HEK293 (cell line): ENCODE data around the gene RNF144A.

Source experiments
- CTCF ChIA-PET: fragments of 350-600 bp; formaldehyde crosslinking; extraction: SDS; loops from one replicate; lab custom pipeline; 2021; ENCODE audit warnings: antibody characterized with exemption; lab: Yijun Ruan, JAX
- POLR2A ChIA-PET: fragments of 300-600 bp; formaldehyde crosslinking; extraction: SDS; loops from one replicate; lab custom pipeline; 2020; ENCODE audit warnings: antibody characterized with exemption, inconsistent platforms; lab: Yijun Ruan, JAX
- H3K27ac ChIP-seq: fragments of 200-500 bp; sonication (Bioruptor generic); 2 replicates; pipeline ENCODE4 v1.5.1; 2014; ENCODE audit warnings: low read depth, low read length, control low read depth, inconsistent platforms; ENCODE audit errors: extremely low read depth
- H3K36me3 ChIP-seq, 2 experiments: fragments of 200-500 bp in 1 of 2; sonication (Bioruptor generic) in 1 of 2; 1 replicate in 1 of 2; 2 replicates in 1 of 2; pipeline ENCODE4 v1.5.1; 2014 to 2017; ENCODE audit warnings: inconsistent platforms in 2 of 2, low read length in 2 of 2; ENCODE audit not compliant: control insufficient read depth in 2 of 2, insufficient read depth in 1 of 2
- H3K4me1 ChIP-seq: fragments of 200-500 bp; sonication (Bioruptor generic); 2 replicates; pipeline ENCODE4 v1.5.1; 2014; ENCODE audit warnings: mild to moderate bottlenecking, low read length, inconsistent platforms; ENCODE audit not compliant: control insufficient read depth, insufficient read depth
- H3K4me3 ChIP-seq: 2 replicates; pipeline ENCODE4 v1.5.1; 2011; ENCODE audit warnings: low read depth, mild to moderate bottlenecking, control low read depth, low read length, moderate library complexity
- H3K9me3 ChIP-seq: fragments of 200-500 bp; sonication (Bioruptor generic); 2 replicates; pipeline ENCODE4 v1.5.1; 2014; ENCODE audit warnings: low read depth, low read length, inconsistent platforms; ENCODE audit not compliant: control insufficient read depth, insufficient read depth
- EGR2 ChIP-seq: fragments of 450-650 bp; formaldehyde crosslinking; IDR thresholded peaks from 2 replicates; pipeline ENCODE4 v1.5.1; 2016; ENCODE audit warnings: low read depth, missing biosample characterization, missing genetic modification characterization
- FEZF1 ChIP-seq: fragments of 450-650 bp; formaldehyde crosslinking; IDR thresholded peaks from 2 replicates; pipeline ENCODE4 v1.5.1; 2016; ENCODE audit warnings: missing biosample characterization, missing genetic modification characterization
- GLIS1 ChIP-seq: fragments of 450-650 bp; formaldehyde crosslinking; IDR thresholded peaks from 2 replicates; pipeline ENCODE4 v1.5.1; 2016; ENCODE audit warnings: missing biosample characterization, missing genetic modification characterization
- KLF7 ChIP-seq: fragments of 450-650 bp; formaldehyde crosslinking; IDR thresholded peaks from 2 replicates; pipeline ENCODE4 v1.5.1; 2016; ENCODE audit warnings: missing biosample characterization, missing genetic modification characterization, borderline replicate concordance
- OVOL3 ChIP-seq: fragments of 450-650 bp; formaldehyde crosslinking; IDR thresholded peaks from 2 replicates; pipeline ENCODE4 v1.5.1; 2016; ENCODE audit warnings: missing biosample characterization, missing genetic modification characterization
- SP2 ChIP-seq: fragments of 450-650 bp; formaldehyde crosslinking; IDR thresholded peaks from 2 replicates; pipeline ENCODE4 v1.5.1; 2016; ENCODE audit warnings: missing biosample characterization, missing genetic modification characterization
- ZBTB1 ChIP-seq: fragments of 450-650 bp; formaldehyde crosslinking; IDR thresholded peaks from 2 replicates; pipeline ENCODE4 v1.5.1; 2016; ENCODE audit warnings: missing biosample characterization, missing genetic modification characterization
- ZBTB17 ChIP-seq: fragments of 450-650 bp; formaldehyde crosslinking; IDR thresholded peaks from 2 replicates; pipeline ENCODE4 v1.5.1; 2016; ENCODE audit warnings: missing biosample characterization, missing genetic modification characterization
- ZBTB44 ChIP-seq: fragments of 450-650 bp; IDR thresholded peaks from 2 replicates; pipeline ENCODE4 v1.5.1; 2018; ENCODE audit warnings: missing biosample characterization, mild to moderate bottlenecking, missing genetic modification characterization
- ZNF112 ChIP-seq: fragments of 450-650 bp; formaldehyde crosslinking; IDR thresholded peaks from 2 replicates; pipeline ENCODE4 v1.5.0; 2017; ENCODE audit warnings: missing biosample characterization, missing genetic modification characterization
- ZNF132 ChIP-seq: fragments of 450-650 bp; formaldehyde crosslinking; IDR thresholded peaks from 2 replicates; pipeline ENCODE4 v1.5.1; 2017; ENCODE audit warnings: missing biosample characterization, missing genetic modification characterization, borderline replicate concordance
- ZNF341 ChIP-seq: fragments of 450-650 bp; formaldehyde crosslinking; IDR thresholded peaks from 2 replicates; pipeline ENCODE4; 2016; ENCODE audit warnings: low read depth, missing biosample characterization, missing genetic modification characterization
- ZNF37A ChIP-seq: fragments of 450-650 bp; IDR thresholded peaks from 2 replicates; pipeline ENCODE4 v1.5.1; 2018; ENCODE audit warnings: missing biosample characterization, missing genetic modification characterization
- ZNF398 ChIP-seq: fragments of 450-650 bp; formaldehyde crosslinking; IDR thresholded peaks from 2 replicates; pipeline ENCODE4 v1.5.1; 2017; ENCODE audit warnings: missing biosample characterization, missing genetic modification characterization
- ZNF416 ChIP-seq: fragments of 450-650 bp; formaldehyde crosslinking; IDR thresholded peaks from 2 replicates; pipeline ENCODE4 v1.5.1; 2016; ENCODE audit warnings: missing biosample characterization, missing genetic modification characterization
- ZNF521 ChIP-seq: fragments of 450-650 bp; formaldehyde crosslinking; IDR thresholded peaks from 2 replicates; pipeline ENCODE4 v1.5.1; 2017; ENCODE audit warnings: missing biosample characterization, mild to moderate bottlenecking, missing genetic modification characterization
- ZNF530 ChIP-seq: fragments of 450-650 bp; formaldehyde crosslinking; IDR thresholded peaks from 2 replicates; pipeline ENCODE4 v1.5.1; 2016; ENCODE audit warnings: low read depth, missing biosample characterization, missing genetic modification characterization
- ZNF600 ChIP-seq: fragments of 450-650 bp; formaldehyde crosslinking; IDR thresholded peaks from 2 replicates; pipeline ENCODE4 v1.5.1; 2016; ENCODE audit warnings: missing biosample characterization, missing genetic modification characterization
- TF ChIP-seq, protein P1 (sequence below): fragments of 450-650 bp; formaldehyde crosslinking; IDR thresholded peaks from 2 replicates; pipeline ENCODE4 v1.5.1; 2016; ENCODE audit warnings: missing biosample characterization, missing genetic modification characterization, borderline replicate concordance
- TF ChIP-seq, protein P2 (sequence below): fragments of 450-650 bp; formaldehyde crosslinking; IDR thresholded peaks from 2 replicates; pipeline ENCODE4 v1.5.1; 2016; ENCODE audit warnings: missing biosample characterization, missing genetic modification characterization

RNF144A gene

DNA sequence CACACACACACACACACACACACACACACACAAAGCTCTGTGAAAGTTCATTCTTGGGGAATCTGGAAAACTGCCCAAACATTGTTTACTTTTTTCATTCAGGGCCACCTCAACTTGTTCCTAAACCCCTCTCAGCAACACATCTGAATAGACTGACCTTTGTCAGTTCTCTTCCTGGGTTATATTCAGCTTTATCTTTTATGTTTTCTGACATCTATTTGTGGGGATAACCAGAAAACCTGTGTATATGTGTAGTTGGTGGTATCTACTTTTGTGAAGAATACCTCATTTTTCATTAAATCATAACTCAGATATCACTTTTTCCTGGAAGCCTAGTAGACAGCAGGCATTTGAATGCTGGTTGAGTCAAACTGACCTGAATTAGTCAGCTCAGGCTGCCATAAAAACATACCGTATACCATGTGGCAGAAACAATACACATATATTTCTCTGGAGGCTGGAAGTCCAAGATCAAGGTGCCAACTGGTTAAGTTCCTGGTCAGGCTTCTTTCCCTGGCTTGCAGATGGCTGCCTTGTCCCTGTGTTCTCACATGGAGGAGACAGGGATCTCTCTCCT lies 11.0 kb upstream of the RNF144A start (continued):
- TF ChIP-seq, protein P1, sequence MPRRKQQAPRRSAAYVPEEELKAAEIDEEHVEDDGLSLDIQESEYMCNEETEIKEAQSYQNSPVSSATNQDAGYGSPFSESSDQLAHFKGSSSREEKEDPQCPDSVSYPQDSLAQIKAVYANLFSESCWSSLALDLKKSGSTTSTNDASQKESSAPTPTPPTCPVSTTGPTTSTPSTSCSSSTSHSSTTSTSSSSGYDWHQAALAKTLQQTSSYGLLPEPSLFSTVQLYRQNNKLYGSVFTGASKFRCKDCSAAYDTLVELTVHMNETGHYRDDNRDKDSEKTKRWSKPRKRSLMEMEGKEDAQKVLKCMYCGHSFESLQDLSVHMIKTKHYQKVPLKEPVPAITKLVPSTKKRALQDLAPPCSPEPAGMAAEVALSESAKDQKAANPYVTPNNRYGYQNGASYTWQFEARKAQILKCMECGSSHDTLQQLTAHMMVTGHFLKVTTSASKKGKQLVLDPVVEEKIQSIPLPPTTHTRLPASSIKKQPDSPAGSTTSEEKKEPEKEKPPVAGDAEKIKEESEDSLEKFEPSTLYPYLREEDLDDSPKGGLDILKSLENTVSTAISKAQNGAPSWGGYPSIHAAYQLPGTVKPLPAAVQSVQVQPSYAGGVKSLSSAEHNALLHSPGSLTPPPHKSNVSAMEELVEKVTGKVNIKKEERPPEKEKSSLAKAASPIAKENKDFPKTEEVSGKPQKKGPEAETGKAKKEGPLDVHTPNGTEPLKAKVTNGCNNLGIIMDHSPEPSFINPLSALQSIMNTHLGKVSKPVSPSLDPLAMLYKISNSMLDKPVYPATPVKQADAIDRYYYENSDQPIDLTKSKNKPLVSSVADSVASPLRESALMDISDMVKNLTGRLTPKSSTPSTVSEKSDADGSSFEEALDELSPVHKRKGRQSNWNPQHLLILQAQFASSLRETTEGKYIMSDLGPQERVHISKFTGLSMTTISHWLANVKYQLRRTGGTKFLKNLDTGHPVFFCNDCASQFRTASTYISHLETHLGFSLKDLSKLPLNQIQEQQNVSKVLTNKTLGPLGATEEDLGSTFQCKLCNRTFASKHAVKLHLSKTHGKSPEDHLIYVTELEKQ (tag by site-specific recombination), result no peak
- TF ChIP-seq ZBTB17 (tag by site-specific recombination) (no peak), ZNF112 (tag by site-specific recombination) (no peak), ZNF416 (tag by site-specific recombination) (no peak), SP2 (tag by site-specific recombination) (no peak)

DNA sequence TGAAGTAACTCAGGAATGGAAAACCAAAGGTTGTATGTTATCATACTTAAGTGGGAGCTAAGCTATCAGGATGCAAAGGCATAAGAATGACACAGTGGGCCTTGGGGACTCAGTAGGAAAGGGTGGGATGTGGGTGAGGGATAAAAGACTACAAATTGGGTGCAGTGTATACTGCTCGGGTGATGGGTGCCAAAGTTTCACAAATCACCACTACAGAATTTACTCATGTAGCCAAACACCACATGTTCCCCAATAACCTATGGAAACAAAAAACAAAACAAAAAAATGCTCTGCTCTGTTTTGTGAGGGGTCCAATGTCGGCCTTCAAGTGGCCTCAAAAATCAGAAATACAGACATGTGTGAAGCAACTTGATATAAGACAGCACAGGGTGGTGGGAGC lies 8.9 kb upstream of the RNF144A start:
- no peak for TF ChIP-seq ZBTB44 (tag by site-specific recombination)
- no peak for TF ChIP-seq ZNF37A (tag by site-specific recombination)
- TF ChIP-seq ZNF530 (tag by site-specific recombination), result no peak
- no peak for TF ChIP-seq KLF7 (tag by site-specific recombination)
- TF ChIP-seq FEZF1 (tag by site-specific recombination), result no peak
- no peak for TF ChIP-seq GLIS1
- no peak for TF ChIP-seq ZNF600 (tag by site-specific recombination)
- no peak for TF ChIP-seq EGR2 (tag by site-specific recombination)
- no peak for TF ChIP-seq ZNF112 (tag by site-specific recombination)
- TF ChIP-seq ZNF521 (tag by site-specific recombination), result no peak
- no peak for TF ChIP-seq ZNF132 (tag by site-specific recombination)
- TF ChIP-seq ZBTB1 (tag by site-specific recombination), result no peak
- no peak for TF ChIP-seq ZNF341 (tag by site-specific recombination)
- CTCF ChIA-PET, result interaction anchor here (0.9 to 4.8 kb wide), 3 partner anchors 7 to 128 kb away, joined by 3 to 35 read pairs (median 5); no protein-coding TSS in a partner anchor

DNA sequence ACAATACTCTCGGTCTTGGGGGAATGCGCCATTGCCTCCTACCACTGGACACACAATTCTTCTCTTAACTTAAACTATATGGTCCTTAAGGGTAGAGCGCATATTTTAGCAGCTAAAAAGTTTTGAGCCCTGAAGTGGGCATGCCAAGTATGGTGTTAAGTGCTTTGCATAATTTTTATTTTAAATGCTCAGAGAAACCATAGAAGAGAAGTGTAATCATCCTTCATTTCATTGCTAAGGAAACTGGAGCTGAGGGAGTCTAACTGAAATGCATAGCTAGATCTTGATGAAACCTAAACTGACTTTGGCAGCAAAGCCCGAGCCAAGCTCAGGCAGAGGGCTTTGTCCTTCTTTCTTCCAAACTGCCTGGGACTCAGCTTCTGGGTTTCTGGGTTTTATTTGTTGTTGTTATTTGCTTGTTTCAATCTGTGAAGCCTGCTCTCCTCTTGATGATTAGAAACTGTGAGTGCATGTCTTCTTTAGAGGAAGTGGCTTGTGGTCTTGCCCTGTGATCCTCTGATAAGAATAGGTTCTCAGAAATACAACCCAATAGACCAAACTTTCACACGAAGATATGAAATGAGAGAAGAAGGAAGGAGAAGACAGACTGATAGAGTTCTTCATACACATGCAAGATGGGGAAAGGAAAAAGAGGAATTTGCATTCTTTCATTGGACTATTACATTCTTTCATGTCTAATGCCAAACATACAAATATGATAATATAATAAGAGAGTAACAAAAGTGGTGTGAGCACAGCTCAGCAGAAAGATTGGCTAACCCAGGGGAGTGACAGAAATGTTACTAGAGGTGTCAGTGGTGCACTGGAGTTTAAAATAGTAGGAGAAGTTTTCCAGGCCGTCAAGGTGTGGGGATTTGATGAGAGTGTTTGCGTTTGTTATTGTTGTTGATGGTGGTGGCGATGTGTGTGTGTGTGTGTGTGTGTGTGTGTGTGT lies 7.5 kb upstream of the RNF144A start:
- ChIA-PET POLR2A (no interaction called here), CTCF (interaction anchor here (0.7 to 4.8 kb wide), 3 partner anchors 6 to 134 kb away, joined by 4 to 35 read pairs (median 5); no protein-coding TSS in a partner anchor)
- TF ChIP-seq OVOL3 (tag by site-specific recombination) (no peak), ZNF398 (tag by site-specific recombination) (no peak)
- TF ChIP-seq, protein P2, sequence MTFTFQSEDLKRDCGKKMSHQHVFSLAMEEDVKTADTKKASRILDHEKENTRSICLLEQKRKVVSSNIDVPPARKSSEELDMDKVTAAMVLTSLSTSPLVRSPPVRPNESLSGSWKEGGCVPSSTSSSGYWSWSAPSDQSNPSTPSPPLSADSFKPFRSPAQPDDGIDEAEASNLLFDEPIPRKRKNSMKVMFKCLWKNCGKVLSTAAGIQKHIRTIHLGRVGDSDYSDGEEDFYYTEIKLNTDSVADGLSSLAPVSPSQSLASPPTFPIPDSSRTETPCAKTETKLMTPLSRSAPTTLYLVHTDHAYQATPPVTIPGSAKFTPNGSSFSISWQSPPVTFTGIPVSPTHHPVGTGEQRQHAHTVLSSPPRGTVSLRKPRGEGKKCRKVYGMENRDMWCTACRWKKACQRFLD (tag by site-specific recombination), result no peak
- Histone ChIP-seq H3K9me3 (no peaks in the 10 kb centered on the region), H3K4me3 (no peak overlapping the region), H3K27ac (no peak overlapping the region), H3K4me1 (no peaks in the 10 kb centered on the region), H3K36me3 (no peaks in the 10 kb centered on the region)

More for the DNA sequence above, 8.9 kb upstream of the RNF144A start:
- Histone ChIP-seq H3K4me1 (no peaks in the 10 kb centered on the region), H3K36me3 (no peaks in the 10 kb centered on the region), H3K27ac (no peak overlapping the region), H3K4me3 (no peak overlapping the region), H3K9me3 (no peaks in the 10 kb centered on the region)
- POLR2A ChIA-PET, result no interaction called here
